Measurements from ENCODE around the gene MEF2D.

MEF2D gene

DNA sequence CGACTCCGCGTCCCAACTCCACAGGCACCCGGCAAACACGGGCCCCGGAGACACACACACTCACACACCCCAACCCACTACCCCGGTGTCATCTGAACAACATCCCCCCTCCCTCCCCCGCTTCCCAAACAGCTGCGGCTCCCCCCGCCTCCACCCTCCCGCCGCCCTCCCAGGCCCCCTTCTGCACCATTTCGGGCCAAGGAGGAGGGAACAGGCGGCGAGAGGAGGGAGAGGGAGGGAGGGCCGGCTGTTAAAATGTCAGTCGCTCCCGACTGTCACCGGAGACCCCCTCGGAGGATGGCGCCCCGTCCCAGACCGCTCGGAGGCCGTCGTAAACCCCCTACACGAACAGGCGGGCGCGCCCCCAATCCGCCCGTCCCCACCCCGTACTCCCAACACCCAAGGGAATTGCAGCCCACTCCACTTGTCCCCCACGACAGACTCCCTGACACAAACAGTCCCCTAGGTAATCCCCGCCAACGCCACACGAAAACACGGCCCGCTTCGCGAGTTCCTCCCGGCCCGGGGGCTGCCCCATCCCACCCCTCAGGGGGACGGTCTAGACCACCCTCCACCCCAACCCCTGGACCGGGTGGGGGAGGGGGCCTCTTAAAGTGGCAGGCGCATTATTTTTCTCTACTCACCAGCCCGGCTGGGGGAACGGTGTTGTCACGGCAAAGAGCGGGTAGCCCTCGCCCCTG, 583 bp downstream of the MEF2D start:
- peak in 1 of 2 donors; percentile 31 for DNase-seq

DNA sequence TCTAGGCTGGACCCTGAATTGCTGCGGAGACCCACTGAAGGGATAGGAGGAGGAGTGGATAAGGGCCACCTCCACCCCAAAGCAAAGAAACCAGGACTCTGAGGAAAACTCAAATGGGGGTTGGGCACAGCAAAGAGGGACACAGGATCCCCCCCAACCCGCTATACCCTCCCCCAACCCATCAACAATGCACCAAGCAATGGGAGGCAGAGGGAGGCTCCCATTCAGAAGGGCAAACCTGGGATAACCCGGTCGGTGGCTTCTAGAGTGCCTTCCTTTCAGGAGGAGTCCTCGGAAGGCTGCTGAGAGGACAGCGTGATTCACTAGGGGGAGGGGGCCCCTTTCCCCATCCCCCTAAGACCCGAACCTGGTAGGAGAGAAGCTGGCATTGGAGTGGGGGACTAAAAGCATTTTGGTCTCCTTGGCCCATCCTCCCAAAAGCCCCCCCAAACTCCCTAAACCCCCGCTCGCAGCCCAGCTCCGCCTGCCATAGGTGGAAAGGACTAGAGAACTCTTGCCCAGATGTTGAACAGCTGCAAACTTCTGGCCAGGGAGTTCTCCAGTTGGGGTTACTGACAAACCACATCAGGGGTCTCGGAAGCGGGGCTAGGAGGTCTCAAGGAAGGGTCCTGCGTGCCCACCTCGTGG, 1.3 kb downstream of the MEF2D start:
- DNase-seq = no peak

DNA sequence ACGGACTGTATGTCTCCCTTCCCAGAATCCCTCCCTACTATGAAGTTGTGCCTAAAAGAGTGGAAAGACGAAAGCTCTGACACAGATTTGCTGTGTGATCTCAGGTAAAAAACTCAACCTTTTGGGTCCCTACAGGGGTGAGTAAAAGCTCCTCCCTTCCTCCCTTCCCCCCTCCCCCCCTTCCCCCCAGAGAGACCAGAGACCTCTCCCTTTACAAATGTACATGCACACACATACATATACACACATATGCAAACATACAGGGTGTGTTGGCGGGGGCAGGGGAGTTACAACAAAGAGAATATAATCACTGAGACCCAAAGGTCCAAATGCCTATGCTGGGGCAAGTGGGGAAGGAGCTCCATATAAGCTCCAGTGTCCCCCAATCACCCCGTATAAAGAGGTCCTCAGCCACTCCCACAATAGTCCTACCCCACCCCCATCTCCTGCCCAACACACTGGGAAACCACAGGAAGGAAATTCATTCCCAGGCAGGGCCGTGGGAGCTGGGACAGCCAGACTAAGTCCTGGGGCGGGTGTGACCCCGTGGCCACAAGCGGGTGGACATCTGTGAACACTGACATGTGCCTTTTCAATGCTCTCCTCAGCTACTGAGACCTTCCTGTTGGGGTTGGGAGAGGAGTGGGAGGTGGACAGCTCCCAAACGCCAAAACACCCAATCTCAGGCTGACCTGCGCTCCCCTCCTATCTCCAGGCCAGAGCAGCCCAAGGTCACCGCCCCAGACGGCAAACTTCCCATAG, 2.0 kb downstream of the MEF2D start:
- DNase-seq = peak; percentile 36 to 71

DNA sequence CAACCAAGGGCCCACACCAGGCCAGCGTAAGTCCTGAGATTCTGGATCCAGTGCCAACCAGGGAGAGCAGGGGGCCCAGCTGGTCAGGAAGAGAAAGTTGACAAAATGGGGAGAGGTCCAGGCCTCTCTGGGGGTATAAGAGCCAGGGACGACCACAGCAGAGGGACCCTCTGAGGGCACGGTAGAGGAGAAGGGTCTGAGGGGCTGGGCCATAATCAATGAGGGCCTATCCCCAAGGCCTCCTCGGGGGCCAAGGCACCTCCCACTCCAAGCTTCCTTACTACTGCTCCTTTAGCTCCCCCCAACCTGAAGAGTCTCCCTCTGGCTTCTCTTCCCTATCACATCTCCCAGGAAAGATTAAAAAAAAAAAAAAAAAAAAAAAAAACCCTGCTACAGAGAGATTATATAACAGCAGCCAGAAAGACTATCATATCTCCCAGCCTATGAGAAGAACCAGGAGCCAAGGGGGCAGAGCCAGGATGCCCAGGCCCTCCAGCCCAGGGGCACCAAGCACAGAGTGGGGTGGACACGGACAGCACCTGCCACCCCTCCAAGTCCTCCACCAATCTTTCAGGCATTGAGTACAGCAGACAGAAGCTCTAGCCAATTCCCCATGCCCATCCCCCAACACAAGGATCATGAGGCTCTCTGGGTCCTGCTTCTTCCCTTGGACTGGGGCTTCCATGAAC, 2.7 kb downstream of the MEF2D start:
- DNase-seq = no peak

DNA sequence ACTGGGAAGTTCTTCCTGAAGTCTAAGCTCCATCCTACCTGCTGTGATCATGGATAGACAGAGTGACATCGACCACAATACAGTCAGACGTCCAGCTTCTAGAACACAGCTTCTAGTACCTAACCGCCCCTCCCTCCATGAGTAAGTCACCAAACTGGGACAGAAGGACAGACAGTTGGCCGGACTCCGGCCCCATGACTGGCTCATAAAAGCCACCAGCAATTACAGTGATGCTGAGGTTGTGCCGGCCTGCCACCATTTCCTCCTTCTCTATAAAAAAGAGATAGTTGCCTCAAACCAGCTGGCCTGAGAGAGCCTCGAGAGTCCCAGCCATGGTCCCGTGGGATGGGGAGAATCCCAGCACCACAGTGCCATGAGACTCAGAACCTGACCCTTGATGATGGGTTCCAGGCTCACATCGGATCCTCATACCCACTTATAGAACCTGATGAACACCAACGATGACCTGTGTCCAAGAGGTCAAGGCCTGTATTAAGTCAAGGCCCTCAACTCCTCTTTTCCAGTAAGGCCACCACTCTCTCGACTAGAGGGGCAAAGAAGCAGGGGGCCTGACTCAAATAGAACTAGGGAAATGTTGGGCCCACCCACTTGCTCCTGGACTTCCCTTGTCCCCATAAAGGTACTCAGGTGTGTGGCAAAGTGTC, 3.4 kb downstream of the MEF2D start:
- DNase-seq = peak in 1 of 2 donors; percentile 21

DNA sequence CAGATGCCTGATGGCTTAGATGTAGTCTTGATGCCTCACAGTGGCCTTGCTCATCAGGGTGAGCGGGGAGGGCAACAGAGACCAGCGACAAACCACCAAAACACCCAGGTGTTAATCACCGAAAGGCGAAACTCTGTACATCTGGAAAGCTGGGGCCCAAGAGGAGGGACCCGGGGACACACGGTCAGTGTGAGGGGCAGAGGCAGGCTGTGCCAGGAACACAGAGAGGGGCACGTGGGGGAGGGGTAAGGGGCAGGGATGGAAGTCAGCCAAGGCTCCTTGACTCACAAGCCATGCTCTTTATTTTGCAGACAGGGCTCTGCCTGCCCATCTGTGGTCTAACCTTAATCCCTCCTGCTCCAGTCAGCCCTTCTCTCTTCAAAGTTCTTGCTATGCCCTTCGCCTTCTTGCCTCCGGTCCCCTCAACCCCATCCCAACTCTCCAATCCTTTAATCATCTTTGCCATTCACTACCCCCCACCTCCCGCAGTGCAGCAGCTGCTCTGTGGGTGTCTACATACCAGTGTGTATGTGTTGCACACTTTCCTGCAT, 4.3 kb downstream of the MEF2D start:
- DNase-seq = no peak

DNA sequence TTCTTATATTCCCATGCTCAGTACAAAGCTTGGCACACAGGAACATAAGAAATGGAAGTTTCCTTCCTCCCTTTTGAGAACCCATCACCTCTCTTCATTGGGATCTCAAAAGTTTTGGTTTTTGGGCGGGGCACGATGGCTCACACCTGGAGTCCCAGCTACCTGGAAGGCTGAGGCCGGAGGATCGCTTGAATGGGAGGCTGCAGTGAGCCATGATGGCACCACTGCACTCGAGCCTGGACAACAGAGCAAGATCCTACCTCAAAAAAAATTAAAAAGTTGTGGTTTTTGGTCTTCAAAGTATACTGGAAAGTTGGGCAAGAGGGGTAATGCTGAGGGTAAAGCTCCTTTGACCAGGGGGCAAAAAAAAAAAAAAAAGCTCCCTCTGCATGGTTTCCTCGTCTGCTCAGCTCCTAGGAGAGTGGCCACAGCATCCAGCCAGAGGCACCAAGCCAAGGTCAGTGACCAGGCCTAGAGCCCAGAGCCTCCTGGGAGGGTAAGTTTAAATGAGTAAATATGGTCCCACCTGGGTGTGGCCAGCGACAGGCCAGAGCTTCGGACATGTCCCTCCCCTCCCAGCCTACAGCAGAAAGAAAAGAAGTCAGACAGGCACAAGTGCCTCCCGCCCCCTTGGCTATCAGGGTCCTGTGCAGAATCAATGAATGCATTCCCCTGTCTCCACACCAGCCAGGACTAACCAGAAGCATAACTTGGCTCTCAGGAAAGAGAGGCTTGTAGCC, 5.0 kb downstream of the MEF2D start:
- no peak for DNase-seq

DNA sequence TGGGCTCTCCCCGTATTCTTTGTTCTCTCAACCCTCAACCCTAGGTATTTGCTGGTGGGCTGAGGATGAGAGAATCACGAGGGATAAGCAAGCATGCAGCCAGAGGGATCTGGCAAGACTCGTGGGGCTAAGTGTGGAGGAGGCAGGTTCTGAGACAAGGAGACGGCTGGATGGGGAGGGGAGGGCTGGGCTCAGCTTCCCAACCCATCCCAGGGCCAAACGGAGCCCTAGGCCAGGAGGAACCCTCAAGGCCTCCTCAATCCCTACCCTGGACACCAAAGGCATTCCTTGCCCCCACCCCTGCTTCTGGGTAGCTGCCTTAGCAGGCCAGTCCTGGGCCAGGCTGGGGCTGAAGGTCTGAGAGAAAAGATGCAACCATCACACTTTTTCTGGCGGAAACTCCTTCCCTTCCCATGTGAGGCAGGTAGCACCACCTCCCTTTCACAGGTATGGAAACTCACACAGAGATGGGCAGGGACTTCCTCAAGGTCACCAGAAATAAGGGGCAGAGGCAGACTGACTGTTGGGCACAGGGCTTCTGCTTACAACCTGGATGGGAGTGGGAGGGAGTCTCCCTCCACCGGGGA, 6.2 kb downstream of the MEF2D start:
- DNase-seq = no peak

DNA sequence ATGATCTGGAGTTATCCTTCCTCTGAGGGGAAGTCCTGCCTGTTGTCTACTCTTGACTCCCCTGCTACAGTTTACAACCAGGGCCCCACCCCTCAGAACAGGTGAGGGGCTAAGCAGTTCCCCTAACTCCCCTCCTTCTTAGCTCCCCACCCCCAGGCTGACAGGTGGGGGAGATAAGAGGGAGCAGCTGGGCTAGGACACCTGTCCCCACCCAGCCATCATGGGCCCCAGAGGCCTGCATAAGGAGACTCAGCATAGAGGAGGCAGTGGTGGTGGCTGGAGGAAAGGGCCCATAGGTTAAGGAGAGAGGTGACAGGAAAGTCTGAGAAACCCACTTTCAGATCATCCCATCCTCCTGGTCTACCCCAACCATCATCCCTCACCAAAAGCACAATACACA, 6.8 kb downstream of the MEF2D start:
- DNase-seq = no peak

DNA sequence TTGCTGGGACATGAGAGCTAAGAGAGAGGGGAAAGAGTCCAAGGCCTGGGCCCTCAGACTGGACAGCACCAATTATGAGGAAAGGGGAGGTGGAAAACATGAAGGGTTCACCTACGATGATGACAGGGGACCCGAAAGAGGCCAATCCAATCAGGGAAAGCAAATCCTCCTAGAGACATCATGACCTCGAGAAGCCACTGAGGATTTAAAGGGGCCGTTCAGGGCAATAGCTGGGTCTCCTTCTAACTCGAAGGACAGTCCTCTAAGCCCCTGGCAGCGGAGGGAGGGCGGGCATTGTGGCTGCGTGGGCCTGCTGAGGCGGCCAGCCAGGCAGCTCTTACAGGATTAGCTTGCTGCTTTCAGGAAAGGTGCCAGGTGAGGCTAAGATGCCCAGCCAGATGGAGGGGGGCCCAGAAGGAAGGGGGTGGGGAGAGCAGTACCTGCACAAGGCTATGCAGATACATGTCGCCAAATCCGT, 7.4 kb downstream of the MEF2D start:
- DNase-seq = no peak

DNA sequence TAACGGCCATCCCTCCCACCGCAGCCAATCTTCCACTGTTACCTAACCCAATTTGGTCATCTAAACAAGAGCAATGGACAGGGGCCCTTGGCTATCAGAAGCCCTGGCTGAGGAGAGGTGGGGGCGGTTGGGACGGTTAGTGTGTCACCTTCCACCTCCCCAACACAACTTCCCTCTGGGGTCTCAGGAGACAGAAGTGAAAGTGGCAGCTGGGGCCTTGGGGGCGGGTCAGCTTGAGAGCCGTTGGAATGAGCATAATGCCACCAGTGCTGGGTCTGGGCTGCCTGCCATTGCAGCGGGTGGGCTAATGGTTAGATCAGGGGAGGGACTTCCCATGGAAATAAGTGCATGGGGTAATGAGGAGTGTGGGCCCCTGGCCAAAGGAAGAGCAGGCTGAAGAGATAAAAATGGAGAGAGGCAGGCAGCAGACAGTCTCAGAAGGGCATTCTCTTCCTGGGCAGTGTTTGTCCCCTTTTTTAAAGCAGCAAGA, 7.9 kb downstream of the MEF2D start:
- DNase-seq = peak; percentile 65 to 73

DNA sequence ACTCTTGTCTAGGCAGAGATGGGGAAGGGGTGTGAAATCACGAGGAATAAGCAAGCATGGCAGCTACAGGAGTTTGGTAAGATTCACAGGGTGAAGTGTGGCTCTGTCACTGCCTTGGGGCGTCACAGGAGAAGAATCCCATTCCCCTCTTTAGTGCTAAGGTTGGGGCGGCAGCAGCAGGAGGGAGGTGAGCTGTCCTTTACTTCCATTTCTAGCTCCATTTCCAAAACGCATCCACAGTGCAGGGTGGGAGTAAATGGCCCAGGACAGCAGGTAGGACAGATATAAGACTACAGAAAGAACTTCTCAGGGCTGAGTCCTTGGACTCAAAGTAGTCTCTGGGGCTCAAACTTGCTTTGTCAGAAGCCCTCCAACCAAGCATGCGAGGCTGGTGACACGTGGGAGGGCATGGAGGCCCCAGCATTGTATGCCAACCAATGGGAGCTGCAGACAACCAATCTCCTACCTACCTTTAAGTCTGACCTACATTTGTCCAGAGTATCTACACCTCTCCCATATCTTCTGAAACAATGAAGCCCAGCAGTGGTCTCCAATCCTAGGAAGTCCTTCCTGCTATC, 8.5 kb downstream of the MEF2D start:
- no peak for DNase-seq

DNA sequence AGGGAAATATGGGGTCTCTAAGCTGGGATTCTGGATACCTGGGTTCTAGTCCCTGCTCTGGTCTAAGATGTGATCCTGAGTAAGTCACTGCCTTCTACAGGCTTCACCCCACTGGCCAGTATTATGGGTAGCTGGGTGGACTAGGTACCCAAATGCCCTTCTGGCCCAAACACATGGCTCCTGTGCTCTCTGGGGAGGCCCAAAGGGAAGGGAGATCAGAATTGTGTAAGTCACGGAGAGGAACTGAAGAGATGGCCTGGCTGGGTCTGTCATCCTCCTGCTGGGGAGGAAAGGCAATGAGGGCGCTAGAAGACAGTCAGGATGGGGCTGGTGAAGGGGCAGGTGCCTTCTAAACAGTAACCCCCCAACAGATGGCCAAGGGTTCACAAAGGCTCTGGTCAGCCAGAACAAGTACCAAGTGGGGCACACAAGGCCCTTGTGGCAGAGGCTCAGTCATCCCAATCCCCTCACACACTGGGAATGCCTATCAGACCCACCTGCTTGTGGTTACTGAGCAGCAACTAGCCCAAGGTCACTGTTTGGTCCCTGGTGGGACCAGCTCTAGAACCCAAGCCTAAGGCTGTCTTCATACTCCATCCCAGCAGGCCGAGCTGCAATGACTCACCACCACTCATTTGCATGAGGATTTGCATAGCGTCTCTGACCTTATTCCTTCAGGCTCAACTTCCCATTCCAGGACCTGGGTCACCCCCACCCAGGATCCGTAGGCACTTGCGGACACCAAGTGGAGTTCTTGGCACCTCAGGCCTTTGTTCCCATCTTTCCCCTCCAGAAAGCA, 9.2 kb downstream of the MEF2D start:
- DNase-seq = peak; percentile 57 to 65

DNA sequence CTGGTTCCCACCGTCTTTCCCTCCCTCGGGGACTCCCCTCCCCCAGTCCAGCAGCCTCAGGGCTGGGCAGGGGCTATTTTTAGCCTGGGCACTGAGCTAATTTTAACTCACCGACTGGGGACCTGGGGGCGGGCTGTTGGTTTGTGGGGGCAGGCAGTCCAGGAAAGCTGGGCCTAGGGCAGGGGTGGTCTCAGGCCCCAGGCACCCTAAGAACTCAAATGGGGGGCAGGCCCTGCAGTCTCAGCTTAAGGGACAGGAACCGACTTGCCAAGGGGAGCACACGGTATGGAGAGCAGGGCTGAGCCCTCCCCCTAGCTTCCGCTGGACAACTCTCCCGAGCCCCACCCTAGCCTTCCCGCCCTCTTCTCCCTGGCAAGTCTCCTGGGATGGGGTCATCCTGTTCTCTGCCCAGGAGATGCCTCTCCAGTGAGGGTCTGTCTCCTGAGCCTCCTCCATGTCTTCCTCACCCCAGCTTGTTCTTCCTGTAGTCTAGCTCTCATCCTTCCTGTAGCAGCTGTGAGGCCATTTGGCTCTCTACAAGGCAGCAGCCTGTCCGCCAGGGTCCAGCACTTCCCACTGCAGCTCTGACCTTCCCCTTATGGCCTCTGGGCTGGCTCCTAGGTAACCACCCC, 10.1 kb downstream of the MEF2D start:
- peak; percentile 39 to 59 for DNase-seq

DNA sequence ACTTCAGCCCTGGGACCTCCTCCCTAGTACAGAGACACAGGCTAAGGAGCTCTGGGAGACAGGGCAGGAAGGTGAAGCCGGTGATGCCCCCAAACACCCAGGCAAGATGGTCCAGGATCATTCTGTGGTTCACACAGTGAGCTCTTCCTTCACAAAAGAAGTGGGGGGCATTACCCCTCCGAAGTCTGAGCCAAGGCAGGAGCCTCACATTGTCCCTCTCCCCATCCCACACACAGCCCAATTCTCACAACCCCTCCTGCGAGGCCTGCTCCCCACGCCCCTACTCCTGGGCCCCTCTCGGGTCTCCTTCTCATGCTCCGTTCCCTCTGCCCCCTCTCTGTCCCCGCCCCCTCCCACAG, 10.7 kb downstream of the MEF2D start:
- no peak for DNase-seq

DNA sequence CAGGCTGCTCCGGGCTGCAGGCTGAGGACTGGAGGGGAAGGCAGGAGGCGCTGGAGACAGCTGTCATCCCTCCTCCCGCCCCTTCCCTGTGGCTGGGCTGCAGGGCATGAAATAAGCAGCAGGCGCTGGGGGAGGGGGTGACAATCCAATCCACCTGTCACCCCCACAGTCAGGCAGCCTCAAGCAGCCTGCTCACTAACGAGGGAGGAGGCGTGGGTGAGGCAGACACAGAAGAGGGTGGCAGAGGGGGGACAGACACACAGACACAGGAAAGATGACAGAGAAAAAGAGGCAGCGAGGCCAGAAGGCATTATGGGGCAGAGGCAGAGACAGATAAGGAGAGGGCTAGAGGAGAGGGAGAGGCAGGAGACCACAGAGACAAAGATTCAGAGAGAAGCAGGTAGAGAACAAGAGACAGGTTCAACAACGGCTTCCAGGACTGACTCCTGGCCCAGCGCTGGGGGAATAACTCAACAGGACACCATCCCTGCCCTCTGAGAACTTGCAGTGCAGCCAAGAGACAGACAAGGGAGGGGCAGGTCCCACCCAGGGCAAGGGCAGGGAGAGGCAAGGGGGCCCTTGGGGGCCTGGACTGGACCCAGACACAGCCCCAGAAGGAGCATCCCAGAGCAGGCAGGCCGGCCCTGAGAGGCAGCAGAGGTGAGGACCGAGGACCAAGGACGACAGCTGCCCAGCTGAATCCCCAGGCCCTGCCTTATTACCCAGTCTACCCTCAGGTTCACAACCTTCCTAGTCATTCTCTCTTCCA, 11.2 kb downstream of the MEF2D start:
- peak; percentile 37 to 51 for DNase-seq

DNA sequence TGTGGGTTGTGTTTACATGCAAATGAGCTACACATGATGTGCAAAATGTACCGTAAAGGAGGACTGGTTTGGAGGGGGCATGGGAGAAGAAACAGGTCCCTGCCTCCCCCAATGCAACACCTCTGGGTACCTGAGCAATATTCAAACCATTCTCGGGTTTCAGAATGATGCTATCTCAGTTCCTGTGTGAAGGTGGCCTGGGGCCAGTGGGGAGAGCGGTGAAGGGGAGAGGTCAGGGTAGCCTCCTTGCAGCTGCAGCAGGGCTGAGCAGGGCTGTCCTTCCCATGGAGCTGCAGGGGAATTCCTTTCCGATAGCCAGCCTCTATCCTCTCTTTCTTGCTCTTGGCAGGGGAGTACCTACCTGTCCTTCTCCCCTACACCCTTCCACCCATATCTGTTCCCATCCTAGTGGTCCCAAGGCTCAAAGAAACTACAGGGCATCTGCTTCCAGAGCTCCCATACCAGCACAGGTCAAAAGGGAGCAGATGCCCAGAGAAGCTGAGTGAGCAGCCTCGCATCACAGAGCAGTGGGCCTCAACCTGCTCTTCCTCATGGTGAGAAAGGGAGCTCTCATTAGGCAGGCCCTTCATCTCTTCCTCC, 11.9 kb downstream of the MEF2D start:
- no peak for DNase-seq

DNA sequence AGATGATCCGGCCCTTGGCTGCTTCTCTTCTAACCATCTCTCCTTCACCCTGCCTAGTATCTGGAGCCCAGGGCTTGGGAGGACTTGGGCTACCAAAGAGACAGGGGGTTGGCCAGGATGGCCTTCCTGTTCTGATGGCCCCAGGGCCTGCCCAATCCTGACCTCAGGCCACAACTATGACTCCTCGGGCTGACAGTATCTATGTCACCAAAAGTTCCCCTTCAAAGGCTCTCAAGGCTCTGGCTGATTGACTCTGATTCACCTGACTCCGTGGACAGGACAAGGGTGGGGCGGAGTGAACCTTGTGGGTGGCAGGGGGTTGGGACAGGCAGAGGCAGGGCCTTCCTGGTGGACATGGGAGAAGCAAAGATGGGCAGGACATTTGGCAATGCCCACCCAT, 12.7 kb downstream of the MEF2D start:
- DNase-seq = peak; percentile 30 to 71
